ENCODE data around the gene RAB11FIP3. TPM values are rescaled to one million over a fixed set of nuclear protein-coding genes. Genes with fewer than 3 reads are reported as not detected.

RAB11FIP3 gene
- total RNA-seq, 1 donor from 2014 or later = 60.2 TPM

DNA sequence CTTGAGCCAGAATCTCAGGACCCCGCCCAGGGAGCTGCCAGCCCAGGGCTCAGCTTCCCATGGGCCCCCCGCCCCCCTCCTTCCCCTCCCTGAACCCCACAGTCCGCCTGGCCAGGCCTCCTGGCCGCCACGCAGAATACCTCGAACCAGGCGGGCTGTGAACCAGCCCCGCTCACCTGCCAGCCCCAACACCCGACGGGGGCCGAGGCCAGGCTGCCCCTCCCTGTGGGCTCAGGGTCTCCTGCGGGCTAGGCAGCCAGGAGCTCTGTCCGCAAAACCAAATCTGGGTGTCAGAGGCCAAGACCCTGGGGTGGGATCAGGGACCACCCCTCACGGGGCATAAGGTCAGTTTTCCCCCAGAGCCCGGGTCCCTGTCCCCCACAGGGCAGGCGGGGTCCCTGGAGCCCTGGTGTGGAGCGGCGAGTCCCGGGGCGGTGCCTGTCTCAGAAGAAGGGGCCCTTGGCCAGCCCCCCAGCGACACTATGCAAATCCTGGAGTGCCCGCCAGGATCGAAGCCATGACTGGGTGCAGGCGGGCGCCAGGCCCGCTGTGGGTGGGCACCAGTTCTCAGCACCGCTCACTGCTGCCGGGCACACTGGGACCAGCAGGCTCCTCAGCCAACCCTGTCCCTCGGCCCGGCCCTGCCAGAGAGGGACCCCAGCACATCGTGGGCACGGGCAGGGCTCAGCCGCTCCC is 128.3 kb downstream of the RAB11FIP3 start:
- H3K9me3 Mint-ChIP-seq (ENCODE audit: unreplicated experiment) = no peaks in the 10 kb centered on the region

DNA sequence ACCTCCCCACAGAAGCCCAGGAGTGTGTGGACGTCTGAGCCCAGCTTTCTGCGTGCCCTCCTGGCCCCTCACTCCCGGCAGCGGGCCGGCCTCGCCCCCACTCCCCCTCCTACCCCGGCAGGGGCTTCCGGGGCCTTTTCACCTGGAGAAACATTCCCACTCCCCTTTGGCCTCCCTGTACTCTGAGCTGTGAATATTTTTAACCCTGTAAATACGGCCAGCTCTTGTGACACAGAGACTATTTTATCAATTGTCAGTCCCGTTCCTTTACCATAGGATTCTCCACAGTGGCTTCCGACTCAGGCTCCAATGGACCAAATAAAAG is 128.8 kb downstream of the RAB11FIP3 start:
- H3K4me3 Mint-ChIP-seq (ENCODE audit: unreplicated experiment) = no peak overlapping the region
- TF ChIP-seq, protein P1, sequence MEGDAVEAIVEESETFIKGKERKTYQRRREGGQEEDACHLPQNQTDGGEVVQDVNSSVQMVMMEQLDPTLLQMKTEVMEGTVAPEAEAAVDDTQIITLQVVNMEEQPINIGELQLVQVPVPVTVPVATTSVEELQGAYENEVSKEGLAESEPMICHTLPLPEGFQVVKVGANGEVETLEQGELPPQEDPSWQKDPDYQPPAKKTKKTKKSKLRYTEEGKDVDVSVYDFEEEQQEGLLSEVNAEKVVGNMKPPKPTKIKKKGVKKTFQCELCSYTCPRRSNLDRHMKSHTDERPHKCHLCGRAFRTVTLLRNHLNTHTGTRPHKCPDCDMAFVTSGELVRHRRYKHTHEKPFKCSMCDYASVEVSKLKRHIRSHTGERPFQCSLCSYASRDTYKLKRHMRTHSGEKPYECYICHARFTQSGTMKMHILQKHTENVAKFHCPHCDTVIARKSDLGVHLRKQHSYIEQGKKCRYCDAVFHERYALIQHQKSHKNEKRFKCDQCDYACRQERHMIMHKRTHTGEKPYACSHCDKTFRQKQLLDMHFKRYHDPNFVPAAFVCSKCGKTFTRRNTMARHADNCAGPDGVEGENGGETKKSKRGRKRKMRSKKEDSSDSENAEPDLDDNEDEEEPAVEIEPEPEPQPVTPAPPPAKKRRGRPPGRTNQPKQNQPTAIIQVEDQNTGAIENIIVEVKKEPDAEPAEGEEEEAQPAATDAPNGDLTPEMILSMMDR (IDR thresholded peaks at IDR 0.05) = no peak
- H3K36me3 Mint-ChIP-seq (ENCODE audit: unreplicated experiment) = peaks cover 3% of the 10 kb centered on the region
- peaks cover 8% of the 10 kb centered on the region for H3K4me1 Mint-ChIP-seq (ENCODE audit: unreplicated experiment)
- H3K27ac Mint-ChIP-seq (ENCODE audit: unreplicated experiment) = peak overlapping the region; percentile 10
- H3K9me3 Mint-ChIP-seq (ENCODE audit: unreplicated experiment) = no peaks in the 10 kb centered on the region
- peaks cover 2% of the 10 kb centered on the region for H3K27me3 Mint-ChIP-seq (ENCODE audit: unreplicated experiment)
- no peak for DNase-seq (ENCODE audit: extremely low spot score, unreplicated experiment)

More for the DNA sequence above, 128.3 kb downstream of the RAB11FIP3 start:
- TF ChIP-seq, protein P1 (IDR thresholded peaks at IDR 0.05) = no peak
- Mint-ChIP-seq H3K36me3 (ENCODE audit: unreplicated experiment) (peaks cover 3% of the 10 kb centered on the region), H3K4me3 (ENCODE audit: unreplicated experiment) (no peak overlapping the region), H3K4me1 (ENCODE audit: unreplicated experiment) (peaks cover 8% of the 10 kb centered on the region), H3K27ac (ENCODE audit: unreplicated experiment) (no peak overlapping the region), H3K27me3 (ENCODE audit: unreplicated experiment) (peaks cover 2% of the 10 kb centered on the region)
- no peak for DNase-seq (ENCODE audit: extremely low spot score, unreplicated experiment)

DNA sequence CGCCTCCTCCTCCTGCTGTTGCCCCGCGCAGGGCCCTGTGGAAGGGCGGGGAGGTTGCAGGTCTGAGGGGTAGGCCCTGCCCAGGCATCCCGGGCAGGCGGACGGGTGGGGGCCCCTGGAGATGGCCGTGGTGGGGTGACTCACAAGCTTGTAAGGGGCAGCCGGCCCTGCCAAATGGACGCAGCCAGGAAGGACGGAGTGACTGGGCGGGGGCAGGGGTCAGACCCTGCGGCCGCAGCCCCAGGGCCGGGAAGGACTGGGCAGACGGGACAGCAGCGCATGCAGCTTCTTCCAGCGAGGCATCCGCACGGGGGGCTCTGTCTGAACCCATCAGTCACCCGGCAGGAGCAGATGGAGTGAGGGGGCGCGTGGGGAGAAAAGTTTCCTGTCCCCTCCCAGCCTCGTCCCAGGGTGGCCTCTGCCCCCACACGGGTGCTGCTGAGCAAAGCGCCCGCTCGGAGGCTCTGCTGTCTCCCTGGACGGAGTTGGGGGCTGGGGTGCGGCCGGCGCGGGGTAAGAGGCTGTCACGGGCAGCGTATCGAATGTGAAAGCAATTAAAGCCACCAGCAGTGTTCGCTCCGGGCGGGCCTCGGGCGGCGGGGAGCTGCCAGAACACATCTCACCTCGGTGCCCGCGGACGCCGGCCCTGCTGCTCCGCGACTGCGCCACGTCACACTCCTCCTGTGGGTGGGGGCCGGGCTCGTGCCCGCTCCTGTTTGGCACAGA is 129.4 kb downstream of the RAB11FIP3 start:
- Mint-ChIP-seq H3K4me3 (ENCODE audit: unreplicated experiment) (no peak overlapping the region), H3K9me3 (ENCODE audit: unreplicated experiment) (no peaks in the 10 kb centered on the region), H3K36me3 (ENCODE audit: unreplicated experiment) (peaks cover 3% of the 10 kb centered on the region), H3K4me1 (ENCODE audit: unreplicated experiment) (peaks cover 10% of the 10 kb centered on the region), H3K27ac (ENCODE audit: unreplicated experiment) (peak overlapping the region; percentile 10), H3K27me3 (ENCODE audit: unreplicated experiment) (peaks cover 2% of the 10 kb centered on the region)
- TF ChIP-seq, protein P1 (IDR thresholded peaks at IDR 0.05) = no peak
- no peak for DNase-seq (ENCODE audit: extremely low spot score, unreplicated experiment)

DNA sequence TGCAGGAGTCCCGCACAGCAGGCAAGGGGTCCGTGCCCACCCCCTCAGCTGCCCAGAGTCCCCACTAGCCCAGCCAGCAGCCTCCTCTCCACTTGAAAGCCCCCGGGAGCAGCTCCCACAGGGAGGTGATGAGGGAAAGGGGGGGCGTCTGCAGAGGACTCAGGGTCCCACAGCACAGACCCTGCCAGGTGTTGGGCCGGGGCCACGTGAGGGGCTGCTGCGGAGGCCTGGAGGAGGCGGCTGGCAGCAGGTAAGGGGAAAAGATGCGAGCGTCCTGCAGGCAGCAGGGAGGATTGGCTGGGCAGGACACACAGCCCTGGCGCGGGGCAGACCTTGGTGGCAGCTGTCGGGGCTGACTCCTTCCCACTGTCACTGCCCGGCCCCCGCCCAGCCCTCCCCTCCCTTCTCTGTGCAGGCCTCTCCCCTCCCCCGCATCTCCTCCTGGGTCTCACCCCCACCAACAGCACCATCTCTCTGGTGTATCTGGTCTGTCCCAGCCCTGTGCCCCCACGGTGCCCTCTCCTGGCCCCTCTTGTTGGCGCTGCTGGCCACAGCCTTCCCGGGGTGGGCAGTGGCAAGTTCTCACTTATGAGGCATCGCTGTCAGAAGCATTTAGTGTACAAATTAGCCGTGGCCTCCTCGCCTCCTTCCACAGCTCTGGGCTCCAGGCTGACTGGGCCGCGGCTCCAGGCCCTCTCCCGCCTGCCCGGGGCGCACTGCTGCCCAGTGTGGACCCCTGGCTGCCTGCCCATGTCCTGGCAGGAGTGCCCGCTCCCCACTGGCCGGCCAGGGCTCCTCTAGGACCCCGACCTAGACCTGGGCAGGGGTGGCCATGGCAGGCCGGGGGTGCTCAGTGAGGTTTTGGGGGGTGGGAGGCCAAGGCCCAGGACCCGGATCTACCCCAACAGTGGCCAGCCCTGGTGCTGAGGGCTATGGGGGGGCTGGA is 130.4 kb downstream of the RAB11FIP3 start:
- Mint-ChIP-seq H3K27me3 (ENCODE audit: unreplicated experiment) (peaks cover 2% of the 10 kb centered on the region), H3K4me3 (ENCODE audit: unreplicated experiment) (no peak overlapping the region), H3K36me3 (ENCODE audit: unreplicated experiment) (peaks cover 3% of the 10 kb centered on the region), H3K9me3 (ENCODE audit: unreplicated experiment) (no peaks in the 10 kb centered on the region), H3K4me1 (ENCODE audit: unreplicated experiment) (peaks cover 10% of the 10 kb centered on the region), H3K27ac (ENCODE audit: unreplicated experiment) (no peak overlapping the region)
- TF ChIP-seq, protein P1 (IDR thresholded peaks at IDR 0.05) = no peak
- DNase-seq (ENCODE audit: extremely low spot score, unreplicated experiment) = no peak
